HUES6 (cell line): Measurements from ENCODE around the gene RECQL5.

Experiments used
- H3K27ac ChIP-seq: 2 replicates; pipeline ENCODE4 v1.7.0; 2013; ENCODE audit warnings: low read depth, mild to moderate bottlenecking, low read length, inconsistent platforms
- H3K27me3 ChIP-seq: 2 replicates; pipeline ENCODE4 v1.6.1; 2013; ENCODE audit warnings: low read length; ENCODE audit not compliant: control insufficient read depth, insufficient read depth
- H3K36me3 ChIP-seq: 2 replicates; pipeline ENCODE4 v1.6.1; 2013; ENCODE audit warnings: low read length; ENCODE audit not compliant: control insufficient read depth, insufficient read depth
- H3K4me1 ChIP-seq: 2 replicates; pipeline ENCODE4 v1.6.1; 2013; ENCODE audit warnings: low read length; ENCODE audit not compliant: control insufficient read depth, insufficient read depth
- H3K4me3 ChIP-seq: 2 replicates; pipeline ENCODE4 v1.5.1; 2013; ENCODE audit warnings: low read depth, low read length
- H3K9ac ChIP-seq: one replicate; pipeline ENCODE4 v1.6.1; 2013; ENCODE audit warnings: mild to moderate bottlenecking, low read length
- H3K9me3 ChIP-seq: 2 replicates; pipeline ENCODE4 v1.6.1; 2013; ENCODE audit warnings: low read depth, low read length; ENCODE audit not compliant: control insufficient read depth, insufficient read depth

Gene RECQL5

DNA sequence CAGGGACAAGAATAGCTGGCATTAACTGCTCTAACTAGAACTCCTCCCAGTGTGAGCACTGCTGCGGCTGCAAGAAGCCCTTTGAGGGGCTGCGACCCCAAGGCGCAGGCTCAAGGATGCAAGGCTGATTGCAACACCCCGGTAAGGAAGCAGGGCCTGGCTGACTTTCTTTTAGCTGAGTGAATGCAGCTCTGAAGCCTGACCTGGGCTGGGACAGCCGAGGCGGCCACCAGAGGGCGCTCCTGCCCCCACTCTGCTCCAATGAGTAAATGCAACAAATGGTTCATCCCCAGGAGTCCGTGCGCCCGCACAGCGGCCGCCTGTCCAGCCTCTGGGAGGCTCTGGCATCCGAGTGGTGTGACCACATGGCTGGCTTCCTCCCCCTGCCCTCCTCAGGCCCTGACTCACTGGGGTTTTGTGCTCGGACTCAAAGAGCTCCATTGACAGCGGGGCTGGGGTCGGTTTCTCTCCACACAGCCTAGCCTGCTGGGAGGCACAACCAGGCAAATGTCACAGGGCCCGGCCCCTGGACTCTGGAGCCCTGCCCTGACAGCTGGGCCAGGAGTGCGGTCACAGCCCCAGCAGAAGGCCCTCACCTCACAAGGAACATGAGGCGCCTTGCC lies 34.0 kb downstream of the RECQL5 start, which contains the start of gene SMIM5:
SMIM5 (plus strand) TSS at position 572 of the 623 bp plus-strand sequence. CDS start 6,768 bp downstream, outside the sequence.
- Histone ChIP-seq H3K9ac (peak within 1 kb of the TSS; percentile 21), H3K9me3 (no peaks in the 10 kb centered on the region), H3K4me3 (peak within 1 kb of the TSS; percentile 28; the same call in 1 of the 2 replicates), H3K36me3 (peaks cover 21% of the 10 kb centered on the region), H3K27ac (no peak within 1 kb of the TSS), H3K4me1 (peaks cover 20% of the 10 kb centered on the region), H3K27me3 (no peaks in the 10 kb centered on the region)

DNA sequence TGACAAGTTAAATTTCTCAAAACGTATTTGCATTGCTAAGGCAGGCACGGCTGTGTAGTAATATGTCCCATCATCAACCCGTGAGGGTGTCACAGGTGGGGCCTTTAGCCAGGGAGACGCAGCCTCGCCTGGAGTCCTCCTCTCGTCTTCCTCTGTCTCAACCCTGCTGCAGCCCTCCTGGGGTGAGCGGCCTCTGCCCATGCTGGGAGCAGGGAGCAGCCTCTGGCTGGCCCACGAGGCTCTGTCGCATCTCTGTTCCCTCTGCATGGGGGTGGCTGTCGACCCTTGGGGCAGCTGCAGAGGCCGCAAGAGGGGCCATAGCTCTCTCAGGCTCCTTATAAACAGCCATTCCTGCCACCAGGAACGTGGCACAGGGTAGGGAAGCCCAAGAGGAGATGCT lies 34.5 kb downstream of the RECQL5 start:
- Histone ChIP-seq H3K27me3 (no peaks in the 10 kb centered on the region), H3K4me1 (peaks cover 20% of the 10 kb centered on the region), H3K4me3 (no peak overlapping the region), H3K36me3 (peaks cover 23% of the 10 kb centered on the region), H3K9me3 (no peaks in the 10 kb centered on the region), H3K27ac (no peak overlapping the region), H3K9ac (no peak overlapping the region)

DNA sequence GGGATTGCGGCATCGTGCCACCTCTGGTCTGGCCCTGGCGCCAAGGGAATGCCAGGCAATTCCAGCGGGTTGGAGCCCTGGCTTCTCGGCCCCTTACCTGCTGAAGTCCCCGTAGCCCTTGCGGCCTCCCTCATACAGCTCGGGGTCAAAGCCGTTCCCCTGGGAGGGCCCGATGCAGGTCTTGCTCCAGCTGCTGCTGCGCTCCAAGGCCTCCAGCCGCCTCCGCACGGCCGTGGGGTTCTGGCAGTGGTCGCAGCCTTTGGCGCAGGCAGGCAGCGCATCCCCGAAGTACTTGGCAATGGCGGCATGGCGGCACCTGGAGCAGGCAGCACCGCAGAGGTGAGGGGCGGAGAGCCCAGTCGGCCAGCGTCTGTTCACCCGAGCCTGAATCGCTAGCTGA lies 35.6 kb downstream of the RECQL5 start:
- Histone ChIP-seq H3K36me3 (peaks cover 33% of the 10 kb centered on the region), H3K9me3 (no peaks in the 10 kb centered on the region), H3K27me3 (no peaks in the 10 kb centered on the region), H3K4me3 (no peak overlapping the region), H3K4me1 (peaks cover 20% of the 10 kb centered on the region), H3K27ac (no peak overlapping the region), H3K9ac (no peak overlapping the region)

DNA sequence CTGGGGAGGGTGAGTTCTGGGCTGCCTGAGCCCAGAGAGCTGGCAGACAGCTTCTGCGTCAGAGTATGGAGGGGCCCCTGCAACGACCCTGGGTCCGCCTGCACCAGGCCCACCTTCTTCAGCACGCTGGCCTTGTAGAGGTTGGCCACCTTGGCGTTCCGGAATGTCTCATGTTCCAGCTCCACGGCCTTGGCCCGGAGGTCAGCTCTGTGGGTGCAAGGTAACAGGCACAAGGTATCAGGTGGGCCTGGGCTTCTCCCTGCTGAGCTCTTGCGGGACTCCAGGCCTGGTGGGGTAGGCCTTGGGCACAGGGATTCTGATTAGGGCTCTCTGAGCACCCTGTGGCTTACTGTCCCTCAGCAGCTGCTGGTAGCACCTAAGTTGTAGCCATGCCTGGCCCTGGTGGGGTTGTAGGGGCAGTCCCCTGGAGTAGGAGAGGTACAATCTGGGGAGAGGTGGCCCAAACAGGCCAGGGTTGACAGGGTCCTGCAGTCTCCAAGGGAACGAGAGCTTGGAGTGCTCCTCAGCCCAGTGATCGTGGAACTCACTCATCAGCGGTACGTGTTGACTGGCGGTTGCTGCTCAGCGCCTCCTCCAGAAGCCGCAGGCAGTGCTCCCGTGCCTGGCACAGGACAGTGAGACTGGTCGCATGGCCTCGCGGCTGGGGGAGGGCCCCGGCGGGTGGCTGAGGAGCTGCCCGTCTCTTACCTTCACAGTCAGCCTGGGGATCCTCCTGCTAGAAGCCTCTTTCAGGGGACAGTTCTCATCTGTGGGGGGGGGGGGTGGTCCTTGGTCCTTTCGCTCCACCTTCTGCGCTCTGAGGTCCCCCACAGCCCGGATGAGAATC lies 36.7 kb downstream of the RECQL5 start:
- Histone ChIP-seq H3K27me3 (no peaks in the 10 kb centered on the region), H3K36me3 (peaks cover 38% of the 10 kb centered on the region), H3K9me3 (no peaks in the 10 kb centered on the region), H3K4me3 (no peak overlapping the region), H3K9ac (no peak overlapping the region), H3K27ac (no peak overlapping the region), H3K4me1 (peaks cover 20% of the 10 kb centered on the region)

DNA sequence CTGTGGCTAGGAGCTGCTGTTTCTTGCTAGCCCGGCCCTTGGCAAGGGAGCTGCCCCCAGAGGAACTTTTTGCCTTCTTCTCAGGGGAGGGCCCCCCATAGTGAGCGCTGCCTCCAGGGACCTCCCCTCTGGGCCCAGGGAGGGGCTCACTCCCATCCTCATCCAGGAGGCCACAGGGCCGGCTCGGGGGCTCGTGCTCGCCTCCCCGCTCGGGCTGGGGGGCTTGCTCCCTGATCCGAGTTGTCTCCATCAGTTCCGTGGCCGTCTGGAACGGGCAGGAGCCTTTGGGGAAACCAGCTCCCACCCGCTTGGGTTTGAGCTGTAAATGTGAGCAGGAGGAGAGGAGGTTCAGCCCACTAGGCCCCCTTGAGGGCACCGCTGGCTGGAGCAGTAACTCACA lies 37.8 kb downstream of the RECQL5 start:
- peaks cover 14% of the 10 kb centered on the region for H3K4me1 ChIP-seq
- peaks cover 39% of the 10 kb centered on the region for H3K36me3 ChIP-seq
- no peak overlapping the region for H3K9ac ChIP-seq
- H3K4me3 ChIP-seq, result no peak overlapping the region
- H3K27me3 ChIP-seq, result no peaks in the 10 kb centered on the region
- H3K9me3 ChIP-seq, result no peaks in the 10 kb centered on the region
- no peak overlapping the region for H3K27ac ChIP-seq

DNA sequence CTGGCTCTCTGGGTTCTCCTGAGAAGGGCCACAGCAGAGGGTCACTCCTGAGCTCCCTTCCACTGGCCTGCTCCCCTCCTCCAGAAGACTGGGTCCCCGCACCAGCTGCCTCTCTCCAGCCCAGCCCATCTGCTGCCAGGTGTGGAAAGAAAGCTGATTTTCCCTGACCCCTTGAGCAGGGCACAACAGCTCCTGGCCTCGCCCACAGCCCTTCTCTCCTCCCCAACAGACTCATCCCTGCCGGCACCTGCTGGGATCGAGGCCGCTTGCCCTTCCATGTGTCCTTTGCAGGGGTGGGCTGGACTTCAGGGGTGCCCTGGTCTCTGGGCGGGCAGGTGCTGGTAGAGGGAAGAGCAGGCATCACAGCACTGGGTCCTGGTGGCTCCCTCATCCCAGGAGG lies 38.5 kb downstream of the RECQL5 start:
- H3K36me3 ChIP-seq, result peaks cover 39% of the 10 kb centered on the region
- no peak overlapping the region for H3K9ac ChIP-seq
- H3K27me3 ChIP-seq, result no peaks in the 10 kb centered on the region
- H3K4me3 ChIP-seq, result no peak overlapping the region
- H3K9me3 ChIP-seq, result no peaks in the 10 kb centered on the region
- peaks cover 8% of the 10 kb centered on the region for H3K4me1 ChIP-seq
- no peak overlapping the region for H3K27ac ChIP-seq

DNA sequence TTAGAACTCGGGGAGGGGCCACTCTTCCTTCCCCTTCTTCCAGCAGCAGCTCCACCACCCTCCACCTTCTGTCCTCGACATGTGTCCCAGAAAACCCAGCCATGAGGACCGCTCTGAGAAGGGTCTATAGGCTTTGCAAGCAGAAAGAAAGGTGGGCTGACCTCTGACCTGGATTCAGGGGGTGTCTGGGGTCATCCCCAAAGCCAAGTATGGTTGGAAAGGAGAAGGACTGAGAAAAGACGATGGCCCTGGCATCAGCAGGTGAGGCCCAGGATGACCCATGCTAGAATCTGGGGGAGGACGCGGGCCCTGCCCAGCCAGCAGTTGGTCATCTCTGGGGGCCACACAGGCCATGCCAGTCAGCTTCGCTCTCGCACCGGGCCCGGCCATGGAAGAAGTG lies 39.9 kb downstream of the RECQL5 start:
- peaks cover 39% of the 10 kb centered on the region for H3K36me3 ChIP-seq
- no peaks in the 10 kb centered on the region for H3K27me3 ChIP-seq
- H3K4me1 ChIP-seq, result no peaks in the 10 kb centered on the region
- H3K27ac ChIP-seq, result no peak overlapping the region
- H3K4me3 ChIP-seq, result no peak overlapping the region
- H3K9ac ChIP-seq, result no peak overlapping the region
- no peaks in the 10 kb centered on the region for H3K9me3 ChIP-seq

DNA sequence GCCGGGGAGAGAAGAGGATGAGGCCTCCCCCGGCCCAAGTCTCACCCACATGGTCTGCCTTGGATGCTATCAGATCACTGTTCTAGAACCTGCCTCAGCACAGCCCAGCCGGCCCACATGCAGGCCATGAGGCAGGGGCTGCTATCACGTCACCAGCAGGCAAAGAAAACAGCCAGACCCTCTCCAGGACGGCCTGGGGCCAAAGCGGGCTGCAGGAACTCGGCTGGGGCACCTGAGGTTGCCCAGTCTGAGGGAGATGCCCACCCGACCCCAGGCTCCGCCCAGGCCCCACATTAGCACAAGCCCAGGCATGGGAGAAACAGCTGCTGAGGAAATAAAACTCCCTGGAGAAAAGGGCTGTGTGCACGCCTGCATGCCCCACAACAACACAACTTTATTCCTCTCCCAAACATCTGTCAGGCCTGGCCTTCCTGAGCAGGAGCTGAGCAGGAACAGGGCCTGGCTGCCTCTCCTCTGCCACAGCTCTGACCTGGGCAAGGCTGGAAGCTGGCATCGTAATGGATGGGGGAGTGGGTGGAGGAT lies 40.4 kb downstream of the RECQL5 start:
- H3K9ac ChIP-seq, result no peak overlapping the region
- H3K27ac ChIP-seq, result no peak overlapping the region
- peaks cover 34% of the 10 kb centered on the region for H3K36me3 ChIP-seq
- H3K4me3 ChIP-seq, result no peak overlapping the region
- H3K9me3 ChIP-seq, result no peaks in the 10 kb centered on the region
- no peaks in the 10 kb centered on the region for H3K27me3 ChIP-seq
- no peaks in the 10 kb centered on the region for H3K4me1 ChIP-seq

DNA sequence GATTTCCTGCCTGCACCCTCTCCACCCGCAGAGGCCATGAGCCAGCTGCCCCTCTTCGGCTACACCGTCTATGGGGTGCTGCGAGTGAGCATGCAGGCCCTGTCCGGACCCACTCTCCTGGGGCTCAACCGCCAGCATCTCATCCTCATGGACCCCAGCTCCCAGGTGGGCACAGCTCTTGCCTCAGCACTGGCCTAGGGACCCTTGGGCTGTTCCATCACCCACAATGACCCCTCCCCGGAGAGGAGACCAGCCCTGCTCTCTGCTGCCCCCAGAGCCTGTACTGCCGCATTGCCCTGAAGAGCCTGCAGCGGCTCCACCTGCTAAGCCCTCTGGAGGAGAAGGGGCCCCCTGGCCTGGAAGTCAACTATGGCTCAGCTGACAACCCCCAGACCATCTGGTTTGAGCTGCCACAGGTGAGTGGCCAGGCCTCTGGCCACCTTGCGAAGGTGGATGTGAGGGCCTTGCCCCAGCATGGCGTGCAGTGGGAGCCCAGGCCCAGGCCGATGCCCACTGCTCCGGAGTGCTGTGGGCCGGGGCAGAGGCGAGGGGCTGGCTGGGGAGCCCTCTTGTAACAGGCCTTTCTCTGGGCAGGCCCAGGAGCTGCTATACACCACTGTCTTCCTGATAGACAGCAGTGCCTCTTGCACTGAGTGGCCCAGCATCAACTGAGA lies 41.0 kb downstream of the RECQL5 start:
- H3K9me3 ChIP-seq, result no peaks in the 10 kb centered on the region
- H3K27me3 ChIP-seq, result no peaks in the 10 kb centered on the region
- peaks cover 30% of the 10 kb centered on the region for H3K36me3 ChIP-seq
- no peak overlapping the region for H3K9ac ChIP-seq
- no peak overlapping the region for H3K4me3 ChIP-seq
- H3K27ac ChIP-seq, result no peak overlapping the region
- H3K4me1 ChIP-seq, result no peaks in the 10 kb centered on the region

DNA sequence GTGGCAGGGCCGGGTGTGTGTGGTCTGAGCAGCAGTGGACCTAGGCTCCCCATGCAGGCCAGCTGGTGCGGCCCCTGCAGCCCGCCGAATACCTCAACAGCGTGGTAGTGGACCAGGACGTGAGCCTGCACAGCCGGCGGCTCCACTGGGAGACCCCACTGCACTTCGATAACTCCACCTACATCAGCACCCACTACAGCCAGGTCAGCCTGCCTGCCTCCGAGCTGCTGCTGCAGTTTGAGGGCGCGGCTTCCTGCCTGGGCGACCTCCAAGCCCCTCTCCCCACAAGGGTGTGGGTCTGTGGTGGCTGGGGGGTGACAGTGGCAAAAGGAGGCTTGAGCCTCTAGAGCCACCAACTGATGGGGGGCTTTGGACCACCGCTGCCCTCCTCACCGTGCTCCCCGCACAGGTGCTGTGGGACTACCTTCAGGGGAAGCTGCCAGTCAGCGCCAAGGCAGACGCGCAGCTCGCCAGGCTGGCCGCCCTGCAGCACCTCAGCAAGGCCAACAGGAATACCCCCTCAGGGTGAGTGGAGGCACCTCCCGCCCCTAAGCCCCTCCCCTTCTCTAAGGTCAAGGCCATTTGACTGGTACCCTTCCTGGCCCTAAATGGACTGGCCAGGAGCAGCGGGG lies 42.1 kb downstream of the RECQL5 start:
- H3K4me3 ChIP-seq, result no peak overlapping the region
- no peak overlapping the region for H3K9ac ChIP-seq

More for the DNA sequence above, 42.1 kb downstream of the RECQL5 start:
- Histone ChIP-seq H3K4me1 (no peaks in the 10 kb centered on the region), H3K27ac (no peak overlapping the region), H3K9me3 (no peaks in the 10 kb centered on the region), H3K36me3 (peaks cover 22% of the 10 kb centered on the region), H3K27me3 (no peaks in the 10 kb centered on the region)
